Neutrophil (primary cell): Measurements from ENCODE around the gene APOBEC3B.
"Not testable (repeated sequence)": the region's sequence is repeated elsewhere in the genome, so short reads cannot be mapped to it uniquely, and the experiment has no call there.

Source experiments
- H3K27ac ChIP-seq: fragments of 200-600 bp; sonication (generic); 2 replicates; pipeline ENCODE4 v1.5.1; 2016; ENCODE audit warnings: mild to moderate bottlenecking, moderate library complexity
- H3K27me3 ChIP-seq: fragments of 200-600 bp; sonication (generic); 2 replicates; pipeline ENCODE4 v1.6.0; 2016; ENCODE audit warnings: mild to moderate bottlenecking
- H3K36me3 ChIP-seq: fragments of 200-600 bp; sonication (generic); 2 replicates; pipeline ENCODE4 v1.5.1; 2017
- H3K4me1 ChIP-seq, 2 experiments: fragments of 200-600 bp in 1 of 2; sonication (generic) in 1 of 2; 1 replicate in 1 of 2; 2 replicates in 1 of 2; pipeline versions ENCODE4 v1.5.1 to v1.6.1; 2013 to 2016; ENCODE audit warnings: low read depth in 1 of 2, low read length in 1 of 2, mild to moderate bottlenecking in 1 of 2, moderate library complexity in 1 of 2; ENCODE audit not compliant: control insufficient read depth in 1 of 2, insufficient read depth in 1 of 2
- H3K4me3 ChIP-seq, 2 experiments: fragments of 200-600 bp in 1 of 2; sonication (generic) in 1 of 2; 1 replicate in 1 of 2; 2 replicates in 1 of 2; pipeline ENCODE4 v1.5.1; 2013 to 2016; ENCODE audit warnings: low read depth in 1 of 2, low read length in 1 of 2, mild to moderate bottlenecking in 1 of 2, moderate library complexity in 1 of 2
- H3K9me3 ChIP-seq: fragments of 200-600 bp; sonication (generic); 2 replicates; pipeline ENCODE4 v1.5.1; 2016
- TF ChIP-seq, protein P1 (sequence below): fragments of 200-600 bp; sonication (generic); IDR thresholded peaks from 2 replicates; pipeline ENCODE4 v1.5.1; 2016; ENCODE audit warnings: antibody characterized with exemption

The APOBEC3B gene

DNA sequence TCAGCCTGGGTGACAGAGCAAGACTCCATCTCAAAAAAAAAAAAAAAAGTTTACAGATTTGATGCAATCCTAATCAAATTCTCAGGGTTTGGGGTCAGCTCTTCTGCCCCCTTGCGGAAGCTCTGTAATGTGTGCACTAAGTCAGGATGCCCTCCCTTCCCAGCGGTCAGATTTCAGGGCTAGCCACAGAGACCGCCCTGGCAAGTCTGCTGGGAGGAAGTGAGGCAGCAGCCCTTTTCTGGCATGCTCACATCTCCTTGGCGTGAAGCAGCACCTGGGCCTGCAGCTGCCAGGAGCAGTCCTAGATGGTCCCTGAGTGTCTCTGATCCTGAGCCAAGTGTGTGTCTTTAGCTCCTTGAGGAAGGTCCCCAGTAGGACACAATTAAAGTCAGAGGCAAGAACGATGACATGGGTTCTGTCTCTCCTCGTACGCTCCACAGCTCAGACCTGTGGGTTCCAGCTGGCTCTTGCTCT, 21.1 kb downstream of the APOBEC3B start:
- H3K27me3 ChIP-seq: peaks cover 11% of the 10 kb centered on the region
- TF ChIP-seq, protein P1, sequence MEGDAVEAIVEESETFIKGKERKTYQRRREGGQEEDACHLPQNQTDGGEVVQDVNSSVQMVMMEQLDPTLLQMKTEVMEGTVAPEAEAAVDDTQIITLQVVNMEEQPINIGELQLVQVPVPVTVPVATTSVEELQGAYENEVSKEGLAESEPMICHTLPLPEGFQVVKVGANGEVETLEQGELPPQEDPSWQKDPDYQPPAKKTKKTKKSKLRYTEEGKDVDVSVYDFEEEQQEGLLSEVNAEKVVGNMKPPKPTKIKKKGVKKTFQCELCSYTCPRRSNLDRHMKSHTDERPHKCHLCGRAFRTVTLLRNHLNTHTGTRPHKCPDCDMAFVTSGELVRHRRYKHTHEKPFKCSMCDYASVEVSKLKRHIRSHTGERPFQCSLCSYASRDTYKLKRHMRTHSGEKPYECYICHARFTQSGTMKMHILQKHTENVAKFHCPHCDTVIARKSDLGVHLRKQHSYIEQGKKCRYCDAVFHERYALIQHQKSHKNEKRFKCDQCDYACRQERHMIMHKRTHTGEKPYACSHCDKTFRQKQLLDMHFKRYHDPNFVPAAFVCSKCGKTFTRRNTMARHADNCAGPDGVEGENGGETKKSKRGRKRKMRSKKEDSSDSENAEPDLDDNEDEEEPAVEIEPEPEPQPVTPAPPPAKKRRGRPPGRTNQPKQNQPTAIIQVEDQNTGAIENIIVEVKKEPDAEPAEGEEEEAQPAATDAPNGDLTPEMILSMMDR: peak; percentile 49
- H3K4me3 ChIP-seq: no peak overlapping the region
- H3K9me3 ChIP-seq: no peaks in the 10 kb centered on the region
- H3K27ac ChIP-seq: peak overlapping the region; percentile 11
- H3K4me1 ChIP-seq: peaks cover 4 to 5% of the 10 kb centered on the region in 2 experiments
- H3K36me3 ChIP-seq: no peaks in the 10 kb centered on the region

DNA sequence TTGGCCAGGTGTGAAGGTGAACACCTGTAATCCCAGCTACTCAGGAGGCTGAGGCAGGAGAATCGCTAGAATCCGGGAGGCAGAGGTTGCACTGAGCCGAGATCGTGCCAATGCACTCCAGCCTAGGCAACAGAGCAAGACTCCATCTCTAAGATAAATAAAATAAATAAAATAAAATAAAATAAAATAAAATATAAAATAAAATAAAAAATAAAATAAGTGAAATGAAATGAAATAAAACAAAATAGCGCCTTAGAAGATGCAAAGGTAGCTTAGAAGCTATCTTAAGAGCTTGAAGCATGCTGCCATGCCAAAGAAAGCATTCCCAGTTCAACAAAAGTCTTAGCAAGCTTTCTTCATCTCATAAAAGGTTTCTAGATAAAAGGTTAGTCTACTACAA, 25.0 kb downstream of the APOBEC3B start:
- Histone ChIP-seq H3K27me3 (no peaks in the 10 kb centered on the region), H3K36me3 (no peaks in the 10 kb centered on the region), H3K9me3 (no peaks in the 10 kb centered on the region), H3K4me1 (peaks cover 4 to 5% of the 10 kb centered on the region in 2 experiments), H3K4me3 (no peak overlapping the region), H3K27ac (no peak overlapping the region)
- TF ChIP-seq, protein P1: no peak

DNA sequence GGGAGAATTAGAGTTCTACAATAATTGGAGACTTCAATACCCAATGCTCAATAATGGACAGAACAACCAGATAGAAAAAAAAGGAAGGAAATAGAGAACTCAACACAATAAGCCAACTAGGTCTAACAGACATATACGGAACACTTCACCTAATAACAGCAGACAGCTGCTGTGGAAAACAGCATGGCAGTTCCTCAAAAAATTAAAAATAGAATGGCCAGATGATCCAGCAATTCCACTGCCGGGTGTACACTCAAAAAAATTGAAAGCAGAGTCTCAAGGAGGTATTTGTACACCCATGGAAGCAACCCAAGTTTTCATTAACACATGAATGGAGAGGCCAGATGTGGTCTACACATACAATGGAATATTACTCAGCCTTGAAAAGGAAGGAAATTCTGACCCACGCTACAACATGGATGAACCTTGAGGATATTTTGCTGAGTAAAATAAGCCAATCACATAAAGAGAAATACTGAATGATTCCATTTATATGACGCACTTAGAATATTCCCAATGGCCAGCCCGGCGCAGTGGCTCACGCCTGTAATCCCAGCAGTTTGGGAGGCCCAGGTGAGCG, 26.2 kb downstream of the APOBEC3B start:
- not testable (repeated sequence) for H3K4me1 ChIP-seq, H3K9me3 ChIP-seq, H3K27ac ChIP-seq, H3K27me3 ChIP-seq, H3K36me3 ChIP-seq, H3K4me3 ChIP-seq

DNA sequence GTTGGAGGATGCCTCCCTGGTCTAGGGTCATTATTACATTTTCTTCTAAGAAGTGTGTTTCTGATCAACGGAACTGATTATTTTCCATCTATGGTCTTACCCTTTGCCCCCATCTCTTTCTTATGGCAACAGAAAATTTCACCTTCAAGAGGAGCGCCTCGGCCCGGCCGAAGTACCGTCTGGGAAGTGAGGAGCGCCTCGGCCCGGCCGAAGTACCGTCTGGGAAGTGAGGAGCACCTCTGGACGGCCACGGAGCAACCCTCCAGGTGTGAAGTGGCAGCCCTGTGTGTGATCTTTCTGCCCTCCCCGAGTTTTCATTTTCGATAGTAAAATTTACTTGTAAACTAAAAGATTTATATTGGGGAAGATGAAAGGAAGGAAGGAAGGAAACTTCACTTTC, 28.8 kb downstream of the APOBEC3B start:
- TF ChIP-seq, protein P1: no peak
- Histone ChIP-seq H3K9me3 (no peaks in the 10 kb centered on the region), H3K4me1 (peaks cover 13 to 20% of the 10 kb centered on the region in 2 experiments), H3K4me3 (no peak overlapping the region), H3K27me3 (no peaks in the 10 kb centered on the region), H3K27ac (no peak overlapping the region), H3K36me3 (no peaks in the 10 kb centered on the region)

DNA sequence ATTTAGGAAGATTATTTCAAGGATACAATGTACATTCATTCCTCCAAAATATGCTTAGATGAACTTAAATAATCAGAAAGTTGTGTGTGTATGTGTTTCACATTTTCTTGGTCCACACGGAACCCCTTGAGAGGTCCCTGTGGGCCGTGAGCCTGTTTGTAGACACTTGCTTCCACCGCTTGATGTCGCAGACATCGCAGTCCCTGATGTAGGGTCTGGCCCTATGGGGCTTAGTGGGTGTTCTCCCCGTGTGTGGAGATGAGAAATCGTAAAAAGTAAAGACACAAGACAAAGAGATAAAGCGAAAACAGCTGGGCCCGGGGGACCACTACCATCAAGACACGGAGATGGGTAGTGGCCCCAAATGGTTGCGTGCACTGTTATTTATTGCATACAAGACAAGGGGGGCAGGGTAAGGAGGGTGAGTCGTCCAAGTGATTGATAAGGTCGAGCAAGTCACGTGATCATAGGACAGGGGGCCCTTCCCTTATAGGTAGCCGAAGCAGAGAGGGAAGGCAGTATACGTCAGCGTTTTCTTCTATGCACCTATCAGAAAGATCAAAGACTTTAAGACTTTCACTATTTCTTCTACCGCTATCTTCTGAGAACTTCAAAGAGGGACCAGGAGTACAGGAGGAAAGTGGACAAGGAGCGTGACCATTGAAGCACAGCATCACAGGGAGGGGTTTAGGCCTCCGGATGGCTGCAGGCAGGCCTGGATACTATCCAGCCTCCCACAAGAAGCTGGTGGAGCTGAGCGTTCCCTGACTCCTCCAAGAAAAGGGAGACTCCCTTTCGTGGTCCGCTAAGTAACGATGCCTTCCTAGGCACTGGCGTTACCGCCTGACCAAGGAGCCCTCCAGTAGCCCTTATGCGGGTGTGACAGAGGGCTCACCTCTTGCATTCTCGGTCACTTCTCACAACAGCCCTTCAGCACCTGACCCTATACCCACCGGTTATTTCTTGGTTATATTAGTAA, 30.7 kb downstream of the APOBEC3B start:
- Histone ChIP-seq H3K36me3 (no peaks in the 10 kb centered on the region), H3K27me3 (no peaks in the 10 kb centered on the region), H3K4me1 (peaks cover 13 to 20% of the 10 kb centered on the region in 2 experiments), H3K9me3 (no peaks in the 10 kb centered on the region), H3K4me3 (no peak overlapping the region), H3K27ac (no peak overlapping the region)
- TF ChIP-seq, protein P1: no peak

DNA sequence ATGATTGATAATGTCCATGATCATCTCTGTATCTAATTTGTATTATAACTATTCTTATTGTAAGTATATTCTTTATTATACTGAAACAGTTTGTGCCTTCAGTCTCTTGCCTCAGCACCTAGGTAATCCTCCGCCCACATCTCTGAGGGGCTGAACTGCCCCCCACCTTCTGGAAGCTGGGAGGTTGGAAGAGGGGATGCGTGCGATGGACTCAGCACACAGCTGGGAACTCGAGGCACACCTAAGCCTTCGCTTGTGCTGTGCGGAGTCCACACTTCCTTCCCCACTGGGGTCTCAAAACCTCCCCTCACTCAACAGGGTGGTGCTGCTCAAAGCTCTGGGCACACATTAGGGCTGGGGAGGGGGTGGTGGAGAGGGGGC, 31.4 kb downstream of the APOBEC3B start:
- not testable (repeated sequence) for H3K36me3 ChIP-seq

More for the DNA sequence above, 31.4 kb downstream of the APOBEC3B start:
- Histone ChIP-seq H3K27ac (peak overlapping the region; percentile 79), H3K4me3 (peak overlapping the region; percentile 46 to 55), H3K4me1 (peaks cover 13 to 20% of the 10 kb centered on the region in 2 experiments)
- H3K27me3 ChIP-seq, H3K9me3 ChIP-seq: not testable (repeated sequence)
